ENCODE data around the gene KCNF1.

- no peak for TF ChIP-seq EZH2phosphoT487 (IDR thresholded peaks at IDR 0.05; ENCODE audit: low read length)
- TF ChIP-seq CTCF (IDR thresholded peaks at IDR 0.05; ENCODE audit: low read length): no peak
Measured at GRCh38 chr2:10912796-10913455, 1.2 kb downstream of the KCNF1 start.
